ENCODE measurements around the gene IVNS1ABP.

The IVNS1ABP gene

GRCh38 chr1:185309566-185309965 lies 7.5 kb downstream of the IVNS1ABP start:
- TF ChIP-seq, protein P1, sequence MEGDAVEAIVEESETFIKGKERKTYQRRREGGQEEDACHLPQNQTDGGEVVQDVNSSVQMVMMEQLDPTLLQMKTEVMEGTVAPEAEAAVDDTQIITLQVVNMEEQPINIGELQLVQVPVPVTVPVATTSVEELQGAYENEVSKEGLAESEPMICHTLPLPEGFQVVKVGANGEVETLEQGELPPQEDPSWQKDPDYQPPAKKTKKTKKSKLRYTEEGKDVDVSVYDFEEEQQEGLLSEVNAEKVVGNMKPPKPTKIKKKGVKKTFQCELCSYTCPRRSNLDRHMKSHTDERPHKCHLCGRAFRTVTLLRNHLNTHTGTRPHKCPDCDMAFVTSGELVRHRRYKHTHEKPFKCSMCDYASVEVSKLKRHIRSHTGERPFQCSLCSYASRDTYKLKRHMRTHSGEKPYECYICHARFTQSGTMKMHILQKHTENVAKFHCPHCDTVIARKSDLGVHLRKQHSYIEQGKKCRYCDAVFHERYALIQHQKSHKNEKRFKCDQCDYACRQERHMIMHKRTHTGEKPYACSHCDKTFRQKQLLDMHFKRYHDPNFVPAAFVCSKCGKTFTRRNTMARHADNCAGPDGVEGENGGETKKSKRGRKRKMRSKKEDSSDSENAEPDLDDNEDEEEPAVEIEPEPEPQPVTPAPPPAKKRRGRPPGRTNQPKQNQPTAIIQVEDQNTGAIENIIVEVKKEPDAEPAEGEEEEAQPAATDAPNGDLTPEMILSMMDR (IDR thresholded peaks at IDR 0.05; ENCODE audit: low read depth, low read length): no peak
- no peak overlapping the region for H3K4me3 ChIP-seq (ENCODE audit: low read depth, low read length)

GRCh38 chr1:185308126-185308525 lies 8.9 kb downstream of the IVNS1ABP start:
- TF ChIP-seq, protein P1 (IDR thresholded peaks at IDR 0.05; ENCODE audit: low read depth, low read length): no peak
- H3K4me3 ChIP-seq (ENCODE audit: low read depth, low read length): no peak overlapping the region

DNA sequence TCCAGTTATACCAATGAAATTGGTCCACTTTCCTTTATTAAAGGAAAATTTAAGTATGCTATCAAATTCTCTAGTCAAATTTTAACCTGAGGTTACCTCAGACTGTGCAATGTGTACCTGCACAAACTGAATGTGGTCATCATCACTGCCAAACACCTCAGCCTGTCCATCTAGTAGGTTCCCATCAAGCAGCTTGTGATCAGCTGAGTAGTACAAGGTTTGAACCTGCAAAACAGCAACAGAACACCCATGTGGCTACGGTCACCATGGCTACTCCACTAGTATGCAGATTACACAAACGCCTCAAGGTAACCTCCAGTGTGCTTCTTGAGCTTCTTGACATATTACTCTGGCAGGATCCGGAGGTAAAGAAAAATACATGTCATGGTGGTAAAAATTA lies 11.6 kb downstream of the IVNS1ABP start:
- TF ChIP-seq, protein P1 (IDR thresholded peaks at IDR 0.05; ENCODE audit: low read depth, low read length): no peak
- H3K4me3 ChIP-seq (ENCODE audit: low read depth, low read length): no peak overlapping the region

DNA sequence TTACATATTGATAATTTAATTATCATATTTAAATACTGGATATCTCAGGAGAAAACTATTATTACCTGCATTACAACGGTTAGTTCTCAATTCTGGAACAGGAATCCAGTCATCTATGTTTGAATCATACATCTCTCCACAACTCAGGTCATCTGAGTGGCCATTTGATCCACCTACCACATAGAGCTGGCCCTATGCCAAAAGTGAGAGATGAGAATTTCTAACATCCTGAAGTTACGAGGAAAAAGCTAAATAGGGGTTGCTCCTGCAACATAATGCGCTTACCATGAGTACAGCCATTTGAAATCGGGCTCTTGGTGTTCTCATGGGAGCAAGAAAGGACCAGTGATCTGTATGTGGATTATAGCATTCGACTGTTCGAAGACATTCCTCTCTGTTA lies 16.9 kb downstream of the IVNS1ABP start:
- TF ChIP-seq, protein P1 (IDR thresholded peaks at IDR 0.05; ENCODE audit: low read depth, low read length): no peak

GRCh38 chr1:185297982-185298381 lies 19.1 kb downstream of the IVNS1ABP start:
- no peak overlapping the region for H3K4me3 ChIP-seq (ENCODE audit: low read depth, low read length)
- TF ChIP-seq, protein P1 (IDR thresholded peaks at IDR 0.05; ENCODE audit: low read depth, low read length): no peak

More for the DNA sequence above, 16.9 kb downstream of the IVNS1ABP start:
- no peak overlapping the region for H3K4me3 ChIP-seq (ENCODE audit: low read depth, low read length)

GRCh38 chr1:185295091-185295490 lies 22.0 kb downstream of the IVNS1ABP start:
- TF ChIP-seq, protein P1 (IDR thresholded peaks at IDR 0.05; ENCODE audit: low read depth, low read length): no peak
- no peak overlapping the region for H3K4me3 ChIP-seq (ENCODE audit: low read depth, low read length)

DNA sequence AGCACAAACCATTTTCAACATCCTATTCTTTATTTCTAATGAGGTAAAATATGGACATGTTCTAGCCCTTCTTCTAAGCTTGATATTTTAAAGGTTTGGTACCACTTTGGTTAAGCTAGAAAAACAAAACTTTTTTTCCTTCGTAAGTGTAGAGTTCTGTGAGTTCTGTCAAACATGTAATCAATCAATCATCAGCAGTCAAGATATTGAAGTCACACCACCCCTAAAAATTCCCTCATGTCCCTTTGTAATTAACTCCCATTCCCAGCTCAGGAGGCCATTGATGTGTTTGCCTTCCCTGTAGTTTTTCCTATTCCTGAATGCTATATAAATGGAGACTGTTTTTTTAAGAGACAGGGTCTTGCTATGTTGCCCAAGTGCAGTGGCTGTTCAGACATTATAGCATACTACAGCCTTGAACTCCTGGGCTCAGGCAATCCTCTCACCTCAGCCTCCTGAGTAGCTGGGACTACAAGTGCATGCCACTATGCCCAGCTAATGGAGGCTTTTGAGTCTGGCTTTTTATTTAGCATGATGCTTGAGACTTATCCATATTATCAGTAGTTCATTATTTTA lies 23.0 kb downstream of the IVNS1ABP start:
- TF ChIP-seq, protein P1 (IDR thresholded peaks at IDR 0.05; ENCODE audit: low read depth, low read length): no peak
- H3K4me3 ChIP-seq (ENCODE audit: low read depth, low read length): no peak overlapping the region
